Caco-2 (cell line): ENCODE measurements around the gene HOXC12. TPM values are rescaled to one million over a fixed set of nuclear protein-coding genes. Genes with fewer than 3 reads are reported as not detected.

ENCODE experiments used
- BruUV-seq: library from RNA; stranded (reverse); fragments of 400-500 nt; replicated peaks from 2 replicates; lab custom pipeline; 2021; lab: Mats Ljungman, UMichigan
- CTCF ChIA-PET: fragments of 300-600 bp; sonication (Branson Sonifier 250); formaldehyde crosslinking; loops from one replicate; lab custom pipeline; 2022; ENCODE audit warnings: antibody characterized with exemption; lab: Charles Lee
- POLR2A ChIA-PET: fragments of 300-600 bp; sonication (Branson Sonifier 250); formaldehyde crosslinking; loops from one replicate; lab custom pipeline; 2022; ENCODE audit warnings: antibody characterized with exemption; lab: Charles Lee
- DNase-seq, 2 experiments: peaks; one replicate each; pipeline versions ENCODE4 v3.0.0 to v3.0.0-alpha.2; 2020 to 2022
- H3K27me3 ChIP-seq: replicated peaks from 2 replicates; pipeline ENCODE4 v1.6.0; 2011; ENCODE audit warnings: low read length; ENCODE audit not compliant: control insufficient read depth, insufficient read depth
- H3K36me3 ChIP-seq: 2 replicates; pipeline ENCODE4 v1.5.1; 2011; ENCODE audit warnings: low read length; ENCODE audit not compliant: control insufficient read depth, insufficient read depth
- H3K4me1 ChIP-seq: fragments of 250-450 bp; sonication (Bioruptor Pico); 2 replicates; pipeline ENCODE4 v1.5.1; 2020; ENCODE audit warnings: mild to moderate bottlenecking
- H3K4me3 ChIP-seq: 2 replicates; pipeline ENCODE4 v1.5.1; 2011; ENCODE audit warnings: low read depth, mild to moderate bottlenecking, control low read depth, low read length
- H3K9me3 ChIP-seq: fragments of 250-450 bp; sonication (Bioruptor Pico); 2 replicates; pipeline ENCODE4 v1.5.1; 2020; ENCODE audit warnings: mild to moderate bottlenecking, moderate library complexity
- H3K27ac Mint-ChIP-seq: one replicate; pipeline ENCODE4 v1.8.0; 2022; ENCODE audit warnings: mixed read lengths; ENCODE audit not compliant: unreplicated experiment
- H3K27me3 Mint-ChIP-seq: one replicate; pipeline ENCODE4 v1.8.0; 2022; ENCODE audit warnings: mixed read lengths; ENCODE audit not compliant: insufficient read depth, unreplicated experiment
- H3K36me3 Mint-ChIP-seq: one replicate; pipeline ENCODE4 v1.8.0; 2022; ENCODE audit warnings: mild to moderate bottlenecking, mixed read lengths; ENCODE audit not compliant: insufficient read depth, unreplicated experiment
- H3K4me1 Mint-ChIP-seq: one replicate; pipeline ENCODE4 v1.8.0; 2022; ENCODE audit warnings: low read depth, mixed read lengths; ENCODE audit not compliant: unreplicated experiment
- H3K4me3 Mint-ChIP-seq: one replicate; pipeline ENCODE4 v1.8.0; 2022; ENCODE audit warnings: mild to moderate bottlenecking, moderate library complexity, mixed read lengths; ENCODE audit not compliant: unreplicated experiment
- H3K9me3 Mint-ChIP-seq: one replicate; pipeline ENCODE4 v1.8.0; 2022; ENCODE audit warnings: mixed read lengths; ENCODE audit not compliant: unreplicated experiment
- intact Hi-C: fragments of 100-400 bp; cut with micrococcal nuclease; formaldehyde crosslinking; loops from one replicate; pipeline ENCODE4 v1.10.0; 2022; ENCODE audit not compliant: unreplicated experiment
- total RNA-seq: library from RNA; stranded (reverse); gene quantifications from 2 replicates; pipeline ENCODE4 v1.2.3, GENCODE V29; 2022
- TF ChIP-seq, protein P1 (sequence below), 2 experiments: fragments of 200-600 bp in 1 of 2; IDR thresholded peaks; 1 replicate in 1 of 2; 2 replicates in 1 of 2; pipeline versions ENCODE4 v1.5.1 to v1.8.0; 2011 to 2022; ENCODE audit warnings: antibody characterized with exemption in 1 of 2, control low read depth in 1 of 2, inconsistent platforms in 1 of 2, low read depth in 1 of 2, low read length in 1 of 2, mild to moderate bottlenecking in 1 of 2, moderate library complexity in 1 of 2; ENCODE audit not compliant: insufficient read depth in 1 of 2, severe bottlenecking in 1 of 2, unreplicated experiment in 1 of 2

Gene HOXC12
- total RNA-seq, 1 experiment from 2014 or later, result 10.3 TPM

DNA sequence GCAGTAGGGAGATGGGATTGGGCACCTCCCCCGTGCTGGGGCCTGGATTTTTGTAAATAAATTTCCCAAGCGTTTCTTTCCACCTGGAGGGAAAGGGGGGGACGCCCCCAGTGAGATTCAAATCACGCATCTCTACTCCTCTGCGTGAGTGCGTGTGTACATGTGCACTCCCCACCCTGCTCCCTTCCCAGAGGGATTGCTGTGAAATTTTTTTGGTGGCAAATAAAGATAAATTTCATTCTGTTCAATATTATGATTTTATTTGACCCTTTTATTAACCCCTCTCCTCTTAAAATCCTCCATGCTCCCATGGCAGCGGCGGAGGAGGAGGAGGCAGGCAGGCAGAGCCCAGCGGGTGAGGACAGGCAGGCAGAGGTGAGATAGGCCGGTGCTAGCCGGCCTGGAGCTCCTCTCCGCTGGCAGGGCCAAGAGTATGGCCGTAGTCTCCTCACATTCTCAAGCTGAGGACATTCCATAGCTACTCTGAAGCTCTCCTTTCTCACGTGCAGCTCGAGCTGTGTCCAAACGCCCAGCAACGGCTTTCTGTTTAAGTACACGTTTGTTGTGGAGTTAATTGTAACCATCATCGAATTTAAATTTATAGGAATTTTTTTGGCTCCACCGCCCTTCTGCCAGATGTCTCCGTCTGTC, 21.6 kb downstream of the HOXC12 start:
- Histone ChIP-seq H3K4me1 (peaks cover 30% of the 10 kb centered on the region), H3K27me3 (no peaks in the 10 kb centered on the region), H3K9me3 (no peaks in the 10 kb centered on the region), H3K36me3 (no peaks in the 10 kb centered on the region), H3K4me3 (no peak overlapping the region)
- TF ChIP-seq, protein P1, sequence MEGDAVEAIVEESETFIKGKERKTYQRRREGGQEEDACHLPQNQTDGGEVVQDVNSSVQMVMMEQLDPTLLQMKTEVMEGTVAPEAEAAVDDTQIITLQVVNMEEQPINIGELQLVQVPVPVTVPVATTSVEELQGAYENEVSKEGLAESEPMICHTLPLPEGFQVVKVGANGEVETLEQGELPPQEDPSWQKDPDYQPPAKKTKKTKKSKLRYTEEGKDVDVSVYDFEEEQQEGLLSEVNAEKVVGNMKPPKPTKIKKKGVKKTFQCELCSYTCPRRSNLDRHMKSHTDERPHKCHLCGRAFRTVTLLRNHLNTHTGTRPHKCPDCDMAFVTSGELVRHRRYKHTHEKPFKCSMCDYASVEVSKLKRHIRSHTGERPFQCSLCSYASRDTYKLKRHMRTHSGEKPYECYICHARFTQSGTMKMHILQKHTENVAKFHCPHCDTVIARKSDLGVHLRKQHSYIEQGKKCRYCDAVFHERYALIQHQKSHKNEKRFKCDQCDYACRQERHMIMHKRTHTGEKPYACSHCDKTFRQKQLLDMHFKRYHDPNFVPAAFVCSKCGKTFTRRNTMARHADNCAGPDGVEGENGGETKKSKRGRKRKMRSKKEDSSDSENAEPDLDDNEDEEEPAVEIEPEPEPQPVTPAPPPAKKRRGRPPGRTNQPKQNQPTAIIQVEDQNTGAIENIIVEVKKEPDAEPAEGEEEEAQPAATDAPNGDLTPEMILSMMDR (IDR thresholded peaks at IDR 0.05; ENCODE audit: insufficient read depth in 1 of 2, low read depth in 1 of 2, low read length in 1 of 2, severe bottlenecking in 1 of 2, unreplicated experiment in 1 of 2), result no peak
- Mint-ChIP-seq H3K36me3 (no peaks in the 10 kb centered on the region), H3K4me3 (peak overlapping the region; percentile 83), H3K27ac (no peak overlapping the region), H3K4me1 (peaks cover 23% of the 10 kb centered on the region), H3K27me3 (no peaks in the 10 kb centered on the region), H3K9me3 (no peaks in the 10 kb centered on the region)
- DNase-seq, result no peak
- CTCF ChIA-PET, result no interaction called here
- intact Hi-C loops, result loop anchor here (5.0 kb wide), 1 partner anchor 41 kb away; no protein-coding TSS in a partner anchor
- BruUV-seq, result no TSS peak
- POLR2A ChIA-PET, result no interaction called here

DNA sequence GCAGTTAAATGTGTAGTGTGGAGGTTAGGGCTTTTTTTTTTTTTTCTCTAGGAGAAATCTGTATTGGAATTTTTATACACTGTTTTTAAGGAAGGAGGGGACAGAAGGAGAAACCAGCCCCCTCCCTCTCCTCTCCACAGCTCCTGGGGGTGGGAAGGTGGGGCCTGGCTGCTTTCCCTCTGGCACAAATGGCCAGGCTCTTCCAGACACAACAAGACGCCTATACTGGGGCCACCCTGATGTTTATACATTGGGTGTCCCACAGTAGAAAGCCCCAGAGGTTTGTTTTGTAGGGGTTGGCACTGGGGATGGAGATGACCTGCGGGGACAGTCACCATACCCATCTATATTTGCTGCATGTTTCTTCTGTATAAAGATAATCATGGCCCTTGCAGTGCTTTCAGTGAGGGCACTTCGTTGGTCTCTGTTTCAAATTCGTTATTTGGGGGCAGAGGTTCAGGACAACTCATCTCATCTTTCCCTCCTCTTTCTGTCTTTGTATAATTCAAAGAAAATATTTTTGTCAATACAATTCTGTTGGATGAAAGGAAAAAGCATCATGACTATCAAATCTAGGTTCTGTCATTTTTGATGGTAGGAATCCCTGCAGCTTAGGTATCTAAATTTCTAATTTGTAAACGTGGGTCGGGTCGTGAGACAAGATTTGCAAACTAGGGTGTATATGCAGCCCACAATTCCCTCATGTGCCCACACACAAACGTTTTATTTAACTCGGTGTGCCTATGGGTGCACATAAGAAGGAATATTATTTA, 22.3 kb downstream of the HOXC12 start:
- ChIA-PET POLR2A (interaction anchor here (2.2 kb wide), 1 partner anchor 37 kb away, joined by 15 read pairs; no protein-coding TSS in a partner anchor), CTCF (interaction anchor here (0.8 kb wide), 1 partner anchor 11 kb away, joined by 4 read pairs; no protein-coding TSS in a partner anchor)
- no peak overlapping the region for H3K27ac Mint-ChIP-seq
- H3K36me3 Mint-ChIP-seq, result no peaks in the 10 kb centered on the region
- BruUV-seq, result no TSS peak
- Histone ChIP-seq H3K4me3 (peak overlapping the region; percentile 43), H3K4me1 (peaks cover 30% of the 10 kb centered on the region), H3K9me3 (no peaks in the 10 kb centered on the region), H3K27me3 (no peaks in the 10 kb centered on the region), H3K36me3 (no peaks in the 10 kb centered on the region)
- H3K9me3 Mint-ChIP-seq, result no peaks in the 10 kb centered on the region
- no peak for DNase-seq
- H3K4me3 Mint-ChIP-seq, result peak overlapping the region; percentile 68
- TF ChIP-seq, protein P1 (IDR thresholded peaks at IDR 0.05; ENCODE audit: insufficient read depth in 1 of 2, low read depth in 1 of 2, low read length in 1 of 2, severe bottlenecking in 1 of 2, unreplicated experiment in 1 of 2), result no peak
- no peaks in the 10 kb centered on the region for H3K27me3 Mint-ChIP-seq
- intact Hi-C loops, result loop anchor here (5.0 kb wide), 1 partner anchor 40 kb away; no protein-coding TSS in a partner anchor
- H3K4me1 Mint-ChIP-seq, result peaks cover 23% of the 10 kb centered on the region
